ENCODE data around the gene CFAP157.

DNA sequence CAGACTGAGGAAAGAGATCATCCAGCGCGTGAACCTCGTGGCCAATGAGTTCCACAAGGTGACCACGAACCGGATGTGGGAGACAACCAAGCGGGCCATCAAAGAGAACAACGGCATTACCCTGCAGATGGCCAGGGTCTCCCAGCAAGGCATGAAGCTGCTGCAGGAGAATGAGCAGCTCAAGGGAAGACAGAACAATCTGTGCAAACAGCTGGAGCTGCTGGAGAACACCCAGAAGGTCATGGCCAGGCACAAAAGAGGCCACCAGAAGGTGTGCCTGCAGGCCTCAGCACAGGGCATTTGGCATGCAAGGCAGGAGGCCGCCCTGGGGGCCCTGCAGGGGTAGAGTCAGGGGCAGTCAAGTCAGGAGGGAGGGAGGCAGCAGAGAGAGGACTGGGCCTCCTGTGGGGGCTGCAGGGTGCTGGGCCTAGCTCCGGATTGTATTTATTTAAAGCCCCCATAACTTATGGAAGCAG lies 4.5 kb downstream of the CFAP157 start:
- TF ChIP-seq CTCF (conservative IDR thresholded peaks at IDR 0.05 in 1 of 2, IDR thresholded peaks at IDR 0.05 in 1 of 2; ENCODE audit: extremely low read depth in 1 of 2, insufficient read depth in 1 of 2, low read depth in 1 of 2, low read length in 2 of 2) (no peak), EZH2 (IDR thresholded peaks at IDR 0.05; ENCODE audit: borderline replicate concordance, low read length) (no peak)
